CD4-positive, alpha-beta T cell (primary cell): ENCODE data around the gene FKBP2. TPM values are rescaled to one million over a fixed set of nuclear protein-coding genes. Genes with fewer than 3 reads are reported as not detected.

Experiments
- ATAC-seq: fragments of 200-7000 bp; cut with Tn5 transposase; one replicate; pipeline ENCODE4 v1.10.0; 2022; ENCODE audit warnings: mild to moderate bottlenecking; ENCODE audit not compliant: poor library complexity
- CTCF ChIA-PET: fragments of 350-600 bp; sonication (Branson Sonifier 250); formaldehyde crosslinking; loops from one replicate; lab custom pipeline; 2021; ENCODE audit warnings: antibody characterized with exemption, inconsistent platforms; lab: Charles Lee
- POLR2A ChIA-PET: fragments of 350-600 bp; sonication (Branson Sonifier 250); formaldehyde crosslinking; loops from one replicate; lab custom pipeline; 2021; ENCODE audit warnings: antibody characterized with exemption, inconsistent platforms; lab: Charles Lee
- DNase-seq, 14 experiments: peaks; one replicate each; pipeline ENCODE4 v3.0.0-alpha.2; 2013 to 2020; ENCODE audit warnings: mixed read lengths in 2 of 14
- H3K27ac ChIP-seq, 2 donors: one replicate each; pipeline versions ENCODE4 v1.5.1 to v1.7.0; 2013; ENCODE audit warnings: low read length in 2 of 2, low read depth in 1 of 2, mild to moderate bottlenecking in 1 of 2
- H3K27me3 ChIP-seq, 2 experiments: 1 replicate in 1 of 2; 2 replicates in 1 of 2; pipeline versions ENCODE4 v1.6.1 to v1.7.0; 2013; ENCODE audit warnings: low read length in 2 of 2, control low read depth in 1 of 2, mild to moderate bottlenecking in 1 of 2, moderate library complexity in 1 of 2; ENCODE audit not compliant: insufficient read depth in 2 of 2, control insufficient read depth in 1 of 2
- H3K36me3 ChIP-seq: one replicate; pipeline ENCODE4 v1.6.1; 2013; ENCODE audit warnings: low read length, control low read depth; ENCODE audit not compliant: insufficient read depth
- H3K4me1 ChIP-seq: one replicate; pipeline ENCODE4 v1.6.1; 2013; ENCODE audit warnings: low read length, control low read depth; ENCODE audit not compliant: insufficient read depth
- H3K4me3 ChIP-seq: one replicate; pipeline ENCODE4 v1.5.1; 2013; ENCODE audit warnings: mild to moderate bottlenecking, low read length, moderate library complexity
- H3K9me3 ChIP-seq, 2 experiments: 1 replicate in 1 of 2; 2 replicates in 1 of 2; pipeline versions ENCODE4 v1.6.1 to v1.7.0; 2013; ENCODE audit warnings: low read length in 2 of 2, mild to moderate bottlenecking in 2 of 2, control low read depth in 1 of 2, moderate library complexity in 1 of 2; ENCODE audit not compliant: control insufficient read depth in 1 of 2, insufficient read depth in 1 of 2
- H3K27ac Mint-ChIP-seq: one replicate; pipeline ENCODE4 v1.8.0; 2020; ENCODE audit warnings: mixed read lengths
- H3K27me3 Mint-ChIP-seq: one replicate; pipeline ENCODE4 v1.8.0; 2021; ENCODE audit warnings: mixed read lengths
- H3K36me3 Mint-ChIP-seq: one replicate; pipeline ENCODE4 v1.8.0; 2021; ENCODE audit warnings: low read depth, mixed read lengths
- H3K4me1 Mint-ChIP-seq: one replicate; pipeline ENCODE4 v1.8.0; 2021; ENCODE audit warnings: low read depth, mixed read lengths
- H3K4me3 Mint-ChIP-seq: one replicate; pipeline ENCODE4 v1.8.0; 2020; ENCODE audit warnings: mild to moderate bottlenecking, mixed read lengths
- H3K9me3 Mint-ChIP-seq: one replicate; pipeline ENCODE4 v1.8.0; 2020; ENCODE audit warnings: mixed read lengths
- intact Hi-C, 2 experiments: fragments of 100-400 bp; cut with DNase I in 1 of 2; cut with micrococcal nuclease in 1 of 2; formaldehyde crosslinking; loops; one replicate each; pipeline versions ENCODE4 v1.15.1 to v1.9.0; 2023 to 2025; cut with DNase I, micrococcal nuclease
- total RNA-seq, 174 experiments: library from RNA in 2 of 174; stranded (reverse) in 2 of 174; gene quantifications; one replicate each; pipeline ENCODE4 v1.2.3 and lab custom pipeline; 2021 to 2026
- TF ChIP-seq, protein P1 (sequence below): fragments of 200-600 bp; IDR thresholded peaks from one replicate; pipeline ENCODE4 v1.8.0; 2022; ENCODE audit warnings: antibody characterized with exemption, mild to moderate bottlenecking

Gene FKBP2
- total RNA-seq, 2 experiments from 2014 or later: 11.2 to 14.6 TPM

DNA sequence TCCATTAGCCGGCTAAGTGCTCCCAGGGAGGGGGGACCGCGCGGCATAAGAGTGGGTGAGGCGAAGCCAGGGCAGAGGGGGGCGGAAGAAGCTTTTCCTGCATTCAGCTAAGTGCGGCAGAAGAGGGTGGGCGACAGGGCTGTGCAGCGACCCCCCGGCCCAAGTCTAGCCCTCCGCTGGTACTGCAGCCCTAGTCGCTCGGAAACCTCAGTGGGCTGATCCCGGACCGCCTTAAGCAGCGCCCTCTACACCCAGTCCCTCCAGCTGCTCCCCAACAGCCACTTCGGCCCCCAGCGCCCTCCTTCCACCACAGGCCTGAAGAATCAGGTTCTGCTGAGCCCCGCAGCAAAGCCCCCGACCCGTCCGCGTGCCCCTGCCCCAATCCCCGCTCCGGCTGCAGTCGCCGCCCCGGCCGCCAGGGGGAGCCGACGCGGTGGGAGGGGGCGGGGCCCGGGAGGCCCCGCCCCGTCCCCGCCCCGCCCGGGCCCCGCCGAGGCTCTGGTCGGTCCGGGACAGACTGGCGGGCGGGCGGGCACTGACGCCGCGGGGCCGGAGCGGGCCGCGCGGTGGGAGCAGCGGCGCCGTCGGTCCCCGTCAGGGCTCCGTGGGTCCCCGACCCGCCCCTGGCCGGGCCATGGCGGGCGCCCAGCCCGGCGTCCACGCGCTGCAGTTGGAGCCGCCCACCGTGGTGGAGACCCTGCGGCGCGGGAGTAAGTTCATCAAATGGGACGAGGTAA is 10.3 kb downstream of the FKBP2 start, which contains the start of gene PLCB3:
TSS of gene PLCB3 (plus strand) at position 515 of the 737 bp plus-strand sequence. CDS start at position 635, 120 bp downstream.
- ChIA-PET CTCF (interaction anchor here (0.9 to 4.7 kb wide), 14 partner anchors 8 to 67 kb away, joined by 3 to 56 read pairs (median 5); partner anchors contain the start of genes CATSPERZ, ESRRA, FERMT3 and FKBP2), POLR2A (interaction anchor here (0.8 to 4.5 kb wide), 8 partner anchors 10 to 45 kb away, joined by 3 to 35 read pairs (median 5); partner anchors contain the start of genes BAD, FERMT3, FKBP2 and NUDT22)
- peak; percentile 72 for ATAC-seq
- H3K9me3 ChIP-seq: no peaks in the 10 kb centered on the region
- no peaks in the 10 kb centered on the region for H3K27me3 ChIP-seq
- H3K9me3 Mint-ChIP-seq: no peaks in the 10 kb centered on the region
- H3K4me1 Mint-ChIP-seq: peaks cover 25% of the 10 kb centered on the region
- H3K27ac Mint-ChIP-seq: no peak within 1 kb of the TSS
- H3K27ac ChIP-seq: no peak within 1 kb of the TSS
- H3K4me3 ChIP-seq: peak within 1 kb of the TSS; percentile 78
- H3K36me3 ChIP-seq: no peaks in the 10 kb centered on the region
- intact Hi-C loops: loop anchor here (1.0 to 10.0 kb wide), 6 partner anchors 18 to 404 kb away; partner anchors contain the start of genes ESRRA (in 1 of the 2) and STIP1 (in 1 of the 2)
- H3K4me1 ChIP-seq: peaks cover 44% of the 10 kb centered on the region
- H3K4me3 Mint-ChIP-seq: peak within 1 kb of the TSS; percentile 92
- DNase-seq: peak in 13 of 14 experiments; percentile 39 to 82 (median 60)
- no peaks in the 10 kb centered on the region for H3K36me3 Mint-ChIP-seq
- no peaks in the 10 kb centered on the region for H3K27me3 Mint-ChIP-seq
- TF ChIP-seq, protein P1, sequence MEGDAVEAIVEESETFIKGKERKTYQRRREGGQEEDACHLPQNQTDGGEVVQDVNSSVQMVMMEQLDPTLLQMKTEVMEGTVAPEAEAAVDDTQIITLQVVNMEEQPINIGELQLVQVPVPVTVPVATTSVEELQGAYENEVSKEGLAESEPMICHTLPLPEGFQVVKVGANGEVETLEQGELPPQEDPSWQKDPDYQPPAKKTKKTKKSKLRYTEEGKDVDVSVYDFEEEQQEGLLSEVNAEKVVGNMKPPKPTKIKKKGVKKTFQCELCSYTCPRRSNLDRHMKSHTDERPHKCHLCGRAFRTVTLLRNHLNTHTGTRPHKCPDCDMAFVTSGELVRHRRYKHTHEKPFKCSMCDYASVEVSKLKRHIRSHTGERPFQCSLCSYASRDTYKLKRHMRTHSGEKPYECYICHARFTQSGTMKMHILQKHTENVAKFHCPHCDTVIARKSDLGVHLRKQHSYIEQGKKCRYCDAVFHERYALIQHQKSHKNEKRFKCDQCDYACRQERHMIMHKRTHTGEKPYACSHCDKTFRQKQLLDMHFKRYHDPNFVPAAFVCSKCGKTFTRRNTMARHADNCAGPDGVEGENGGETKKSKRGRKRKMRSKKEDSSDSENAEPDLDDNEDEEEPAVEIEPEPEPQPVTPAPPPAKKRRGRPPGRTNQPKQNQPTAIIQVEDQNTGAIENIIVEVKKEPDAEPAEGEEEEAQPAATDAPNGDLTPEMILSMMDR: peak; percentile 64

DNA sequence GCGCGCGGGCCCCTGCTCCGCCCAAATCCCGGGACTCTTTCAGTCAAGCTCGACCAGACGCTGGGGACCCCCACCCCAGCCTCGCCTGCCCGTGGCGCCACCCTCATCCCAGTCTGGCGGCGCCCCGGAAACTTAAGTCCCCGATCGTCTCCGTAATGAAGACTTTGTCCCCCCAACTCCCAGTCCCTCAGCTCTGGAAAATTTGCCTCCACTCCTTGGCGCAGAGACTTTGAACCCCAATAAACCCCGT is 10.8 kb downstream of the FKBP2 start:
- peak overlapping the region; percentile 92 for H3K4me3 Mint-ChIP-seq
- H3K36me3 Mint-ChIP-seq: no peaks in the 10 kb centered on the region
- H3K9me3 ChIP-seq: no peaks in the 10 kb centered on the region
- H3K9me3 Mint-ChIP-seq: no peaks in the 10 kb centered on the region
- peaks cover 43% of the 10 kb centered on the region for H3K4me1 ChIP-seq
- ChIA-PET CTCF (interaction anchor here (0.9 to 4.7 kb wide), 14 partner anchors 9 to 66 kb away, joined by 3 to 56 read pairs (median 5); partner anchors contain the start of genes CATSPERZ, ESRRA, FERMT3 and FKBP2), POLR2A (interaction anchor here (0.7 to 4.5 kb wide), 7 partner anchors 11 to 493 kb away, joined by 3 to 35 read pairs (median 6); partner anchors contain the start of genes FERMT3, FKBP2, NUDT22 and TRPT1)
- no peaks in the 10 kb centered on the region for H3K27me3 Mint-ChIP-seq
- TF ChIP-seq, protein P1: no peak
- intact Hi-C loops: loop anchor here (1.0 to 10.0 kb wide), 6 partner anchors 18 to 403 kb away; partner anchors contain the start of genes ESRRA (in 1 of the 2) and STIP1 (in 1 of the 2)
- H3K4me3 ChIP-seq: peak overlapping the region; percentile 78
- no peak for DNase-seq
- peaks cover 25% of the 10 kb centered on the region for H3K4me1 Mint-ChIP-seq
- H3K27me3 ChIP-seq: no peaks in the 10 kb centered on the region
- H3K36me3 ChIP-seq: peaks cover 3% of the 10 kb centered on the region
- no peak overlapping the region for H3K27ac ChIP-seq
- no peak overlapping the region for H3K27ac Mint-ChIP-seq
- peak; percentile 7 for ATAC-seq

DNA sequence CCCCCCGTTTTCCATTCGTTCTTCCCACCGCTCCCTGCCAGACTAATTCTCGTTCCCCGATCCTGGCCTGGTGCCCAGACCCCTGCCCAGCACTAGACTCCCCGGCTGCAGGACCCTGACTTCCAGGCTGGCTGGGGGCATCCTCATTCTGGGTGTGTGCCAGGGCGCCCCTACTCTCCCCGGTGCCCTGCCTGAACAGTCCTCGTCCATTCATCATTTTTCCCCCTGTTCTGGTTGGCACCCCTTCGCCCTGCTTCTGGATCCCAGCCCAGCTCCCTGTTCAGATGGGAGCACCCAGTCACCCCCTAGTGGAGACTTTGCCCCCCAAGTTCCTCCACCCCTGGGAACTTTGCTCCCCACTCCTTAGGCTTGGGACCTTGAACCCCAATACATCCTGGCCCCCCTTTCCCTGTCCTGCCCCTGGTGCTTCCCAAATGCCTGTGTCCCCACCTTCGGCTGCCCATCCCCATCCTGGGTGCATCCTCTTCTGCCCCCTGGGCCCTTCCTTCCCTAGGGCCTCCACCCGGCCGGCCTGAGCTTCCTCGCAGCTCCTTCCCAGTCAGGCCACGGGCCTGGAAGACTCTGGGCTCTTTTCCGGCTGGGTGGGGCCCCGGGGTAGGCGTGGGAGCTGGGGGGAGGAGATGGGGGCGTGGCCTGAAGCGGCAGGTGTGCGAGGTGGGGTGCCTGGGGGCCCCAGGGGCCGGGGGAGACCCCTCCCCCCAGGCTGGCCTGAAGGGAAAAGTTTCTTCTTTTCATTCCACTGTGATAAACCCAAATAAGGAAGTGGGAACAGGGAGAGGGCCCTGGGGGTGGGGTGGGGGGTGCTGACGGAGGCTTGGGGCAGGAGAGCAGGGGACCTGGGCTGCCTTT is 11.3 kb downstream of the FKBP2 start:
- Mint-ChIP-seq H3K4me1 (peaks cover 20% of the 10 kb centered on the region), H3K36me3 (no peaks in the 10 kb centered on the region), H3K4me3 (peak overlapping the region; percentile 92), H3K27ac (no peak overlapping the region), H3K9me3 (no peaks in the 10 kb centered on the region), H3K27me3 (no peaks in the 10 kb centered on the region)
- TF ChIP-seq, protein P1: no peak
- DNase-seq (peak in 2 of 14 experiments; percentile 40 to 49), ATAC-seq (no peak)
- POLR2A ChIA-PET: interaction anchor here (0.7 to 4.5 kb wide), 7 partner anchors 11 to 493 kb away, joined by 3 to 35 read pairs (median 6); partner anchors contain the start of genes FERMT3, FKBP2, NUDT22 and TRPT1
- Histone ChIP-seq H3K4me3 (peak overlapping the region; percentile 78), H3K27ac (no peak overlapping the region), H3K4me1 (peaks cover 38% of the 10 kb centered on the region), H3K27me3 (no peaks in the 10 kb centered on the region), H3K9me3 (no peaks in the 10 kb centered on the region), H3K36me3 (peaks cover 4% of the 10 kb centered on the region)
- intact Hi-C loops: loop anchor here (1.0 to 10.0 kb wide), 3 partner anchors 17 to 403 kb away; partner anchors contain the start of gene STIP1 (in 1 of the 2)
- CTCF ChIA-PET: interaction anchor here (0.9 to 4.7 kb wide), 14 partner anchors 9 to 66 kb away, joined by 3 to 56 read pairs (median 5); partner anchors contain the start of genes CATSPERZ, ESRRA, FERMT3 and FKBP2
